Ishikawa (cell line): ENCODE results near the gene CNPY3.

ENCODE experiments used
- CEBPB ChIP-seq: IDR thresholded peaks from 2 replicates; pipeline ENCODE4 v1.6.1; 2012
- CREB1 ChIP-seq: IDR thresholded peaks from 2 replicates; pipeline ENCODE4 v1.6.1; 2012; ENCODE audit warnings: low read depth
- EGR1 ChIP-seq: IDR thresholded peaks from 2 replicates; pipeline ENCODE4 v1.6.1; 2012
- EP300 ChIP-seq: IDR thresholded peaks from 2 replicates; pipeline ENCODE4 v1.6.1; 2012; ENCODE audit warnings: borderline replicate concordance
- FOXM1 ChIP-seq: IDR thresholded peaks from 2 replicates; pipeline ENCODE4 v1.6.1; 2012; ENCODE audit warnings: low read depth, borderline replicate concordance
- MAX ChIP-seq: IDR thresholded peaks from 2 replicates; pipeline ENCODE4 v1.6.1; 2012
- NFIC ChIP-seq: IDR thresholded peaks from 2 replicates; pipeline ENCODE4 v1.6.1; 2012
- RAD21 ChIP-seq: IDR thresholded peaks from 2 replicates; pipeline ENCODE4 v1.6.1; 2012; ENCODE audit warnings: low read depth
- REST ChIP-seq: IDR thresholded peaks from 2 replicates; pipeline ENCODE4 v1.6.1; 2012; ENCODE audit warnings: low read depth, mild to moderate bottlenecking
- TAF1 ChIP-seq: IDR thresholded peaks from 2 replicates; pipeline ENCODE4 v1.6.1; 2012; ENCODE audit warnings: low read depth, mild to moderate bottlenecking
- TCF12 ChIP-seq: IDR thresholded peaks from 2 replicates; pipeline ENCODE4 v1.6.1; 2012; ENCODE audit warnings: low read depth
- TEAD4 ChIP-seq: IDR thresholded peaks from 2 replicates; pipeline ENCODE4 v1.6.1; 2012
- YY1 ChIP-seq: IDR thresholded peaks from 2 replicates; pipeline ENCODE4 v1.6.1; 2012; ENCODE audit warnings: low read depth
- ZBTB7A ChIP-seq: IDR thresholded peaks from 2 replicates; pipeline ENCODE4 v1.6.1; 2012; ENCODE audit warnings: low read depth
- TF ChIP-seq, protein P1 (sequence below): IDR thresholded peaks from 2 replicates; pipeline ENCODE4 v1.6.1; 2012

The CNPY3 gene

DNA sequence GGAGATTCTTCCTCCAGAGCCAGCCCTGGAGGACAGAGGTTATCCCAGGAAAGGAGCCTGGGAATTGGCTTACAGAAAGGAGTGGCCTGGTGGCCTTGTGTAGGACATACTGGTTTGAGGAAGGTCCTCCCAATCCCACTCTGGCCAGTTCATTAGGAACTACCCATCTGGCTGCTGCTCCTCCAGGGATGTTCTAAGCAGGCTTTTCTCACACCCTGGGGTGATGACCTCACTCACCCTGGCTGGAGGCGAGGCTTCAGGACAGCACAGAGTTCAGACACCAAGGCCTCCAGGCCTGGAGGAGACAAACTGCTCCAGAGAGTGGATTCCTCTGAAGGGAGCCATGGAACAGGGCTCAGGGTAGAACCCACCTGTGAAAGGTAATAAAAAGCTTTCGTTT, 40.2 kb downstream of the CNPY3 start:
- TF ChIP-seq EP300 (no peak), CEBPB (no peak)

- TF ChIP-seq YY1: no peak
- no peak for TF ChIP-seq FOXM1
- no peak for TF ChIP-seq CREB1
- no peak for TF ChIP-seq RAD21
- TF ChIP-seq TAF1: no peak
These were observed 40.7 kb downstream of the CNPY3 start for GRCh38 chr6:42969934-42970333.

GRCh38 chr6:42970871-42971612, 41.8 kb downstream of the CNPY3 start:
- TF ChIP-seq TEAD4 (no peak), TAF1 (no peak), ZBTB7A (no peak), TCF12 (no peak), NFIC (no peak), MAX (no peak), RAD21 (no peak)

DNA sequence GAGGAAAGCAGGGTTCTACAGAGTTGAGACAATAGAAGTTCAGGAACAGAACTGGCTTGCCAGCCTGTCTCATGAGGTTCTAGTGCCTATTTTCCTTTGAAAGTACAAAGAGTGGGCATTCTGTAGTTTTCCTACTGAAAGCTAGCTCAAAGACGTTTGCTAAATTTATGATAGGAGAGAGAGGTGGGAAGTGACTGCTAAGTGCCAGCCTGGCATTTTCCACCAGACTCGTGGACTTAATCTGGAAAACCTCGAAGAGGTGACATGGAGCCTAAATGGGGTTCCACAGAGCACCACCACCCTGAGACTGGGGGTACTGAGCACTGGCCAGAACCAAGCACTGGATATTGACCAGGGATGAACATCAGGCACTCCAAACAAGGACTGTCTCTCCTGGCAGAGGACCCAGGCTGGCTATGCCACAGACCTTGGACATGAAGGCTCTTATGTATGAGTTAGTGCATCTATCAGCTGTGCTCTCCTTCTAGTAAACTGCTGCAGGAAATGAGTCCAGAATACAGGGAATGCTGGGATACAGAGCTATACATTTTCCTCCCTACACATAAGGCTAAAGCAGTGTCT, 42.6 kb downstream of the CNPY3 start:
- no peak for TF ChIP-seq CREB1
- no peak for TF ChIP-seq ZBTB7A
- TF ChIP-seq TCF12: no peak
- TF ChIP-seq MAX: no peak

DNA sequence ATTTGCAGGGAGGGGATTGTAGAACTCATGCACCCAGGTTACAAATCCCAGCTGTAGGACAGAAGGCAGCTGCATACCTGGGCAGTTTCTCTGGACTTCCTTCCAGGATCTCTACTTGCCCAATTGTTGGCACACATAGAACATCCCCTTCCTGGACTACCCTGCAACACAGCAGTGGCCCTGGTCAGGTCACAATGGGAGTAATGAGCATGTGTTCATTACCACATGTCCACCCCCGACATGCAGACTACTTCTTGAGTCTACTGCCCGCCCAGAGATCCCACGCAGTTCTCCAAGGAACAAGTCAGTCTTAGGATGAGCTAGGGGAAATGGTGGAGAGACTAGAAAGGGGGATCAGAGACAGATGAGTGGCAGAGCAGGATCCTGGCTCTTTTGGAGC, 44.6 kb downstream of the CNPY3 start:
- TF ChIP-seq TEAD4 (no peak), CREB1 (no peak), FOXM1 (no peak), RAD21 (no peak), CEBPB (no peak), TAF1 (no peak)
- TF ChIP-seq, protein P1, sequence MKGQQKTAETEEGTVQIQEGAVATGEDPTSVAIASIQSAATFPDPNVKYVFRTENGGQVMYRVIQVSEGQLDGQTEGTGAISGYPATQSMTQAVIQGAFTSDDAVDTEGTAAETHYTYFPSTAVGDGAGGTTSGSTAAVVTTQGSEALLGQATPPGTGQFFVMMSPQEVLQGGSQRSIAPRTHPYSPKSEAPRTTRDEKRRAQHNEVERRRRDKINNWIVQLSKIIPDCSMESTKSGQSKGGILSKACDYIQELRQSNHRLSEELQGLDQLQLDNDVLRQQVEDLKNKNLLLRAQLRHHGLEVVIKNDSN: no peak

GRCh38 chr6:42974919-42975505, 45.7 kb downstream of the CNPY3 start:
- TF ChIP-seq FOXM1: no peak
- no peak for TF ChIP-seq REST
- no peak for TF ChIP-seq MAX

DNA sequence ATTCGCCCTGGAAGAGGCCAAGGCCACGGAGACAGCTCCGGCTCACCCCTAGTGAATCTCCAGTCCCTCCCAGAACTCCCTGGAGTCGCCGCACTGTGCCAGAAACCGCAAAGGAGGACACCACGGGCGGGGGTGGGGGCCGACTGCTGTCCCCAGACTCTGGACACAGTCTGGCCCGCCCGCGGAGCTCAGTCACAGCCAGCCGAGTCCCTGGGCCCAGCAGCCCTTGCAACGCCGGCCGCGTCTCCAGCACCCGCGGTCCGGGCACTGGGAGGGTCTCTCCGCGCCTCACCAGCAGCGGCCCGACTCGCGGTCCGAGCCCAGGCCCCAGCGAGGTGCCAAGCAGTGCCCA, 49.2 kb downstream of the CNPY3 start:
- TF ChIP-seq MAX (no peak), CREB1 (no peak), REST (no peak), FOXM1 (no peak), EGR1 (no peak), ZBTB7A (no peak), CEBPB (no peak)
